GM19324 (cell line): ENCODE data around the gene NOX4.
"Not testable (repeated sequence)": the region's sequence is repeated elsewhere in the genome, so short reads cannot be mapped to it uniquely, and the experiment has no call there.

Experiments used
- ATAC-seq: cut with Tn5 transposase; IDR thresholded peaks from one replicate; pipeline ENCODE4 v1.9.1; 2021; ENCODE audit warnings: mild to moderate bottlenecking, moderate library complexity; ENCODE audit not compliant: unreplicated experiment, low FRiP score

Gene NOX4

GRCh38 chr11:89387501-89387900 is 103.7 kb downstream of the NOX4 start:
- ATAC-seq: not testable (repeated sequence)

DNA sequence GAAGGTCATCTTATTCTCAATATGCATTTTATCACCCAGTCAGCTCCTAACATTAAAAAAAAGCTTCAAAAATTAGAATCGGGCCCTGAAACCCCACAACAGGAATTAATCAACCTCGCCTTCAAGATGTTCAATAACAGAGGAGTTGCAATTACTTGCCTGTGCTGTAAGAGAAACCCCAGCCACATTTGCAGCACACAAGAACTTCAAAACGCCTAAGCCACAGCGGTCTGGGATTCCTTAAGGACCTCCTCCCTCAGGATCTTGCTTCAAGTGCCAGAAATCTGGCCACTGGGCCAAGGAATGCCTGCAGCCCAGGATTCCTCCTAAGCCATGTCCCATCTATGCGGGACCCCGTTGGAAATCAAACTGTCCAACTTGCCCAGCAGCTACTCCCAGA is 108.2 kb downstream of the NOX4 start:
- not testable (repeated sequence) for ATAC-seq

- ATAC-seq: no peak
Measured at GRCh38 chr11:89381094-89381493, 110.1 kb downstream of the NOX4 start.

- ATAC-seq: not testable (repeated sequence)
Measured at GRCh38 chr11:89379976-89380771, 111.0 kb downstream of the NOX4 start.

- ATAC-seq: not testable (repeated sequence)
Measured at GRCh38 chr11:89378986-89379385, 112.2 kb downstream of the NOX4 start.

DNA sequence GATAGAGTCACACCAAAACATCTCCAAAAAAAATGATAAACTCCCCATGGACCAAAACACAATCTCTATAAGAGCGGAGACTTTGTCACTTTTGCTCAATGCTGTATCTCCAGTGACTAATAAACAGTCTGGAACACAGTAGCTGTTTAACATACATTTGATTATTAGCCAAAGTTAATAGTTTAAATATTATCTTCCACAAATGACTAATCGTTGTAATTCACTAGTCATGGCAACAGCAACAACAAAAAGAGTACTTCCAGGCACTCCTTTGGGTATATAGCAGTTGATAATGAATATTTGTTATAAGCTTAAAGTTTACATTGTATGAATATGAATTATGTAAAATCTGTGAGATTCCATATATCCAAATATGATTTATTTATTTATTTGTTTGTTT is 121.8 kb downstream of the NOX4 start:
- not testable (repeated sequence) for ATAC-seq

GRCh38 chr11:89364856-89365255 is 126.3 kb downstream of the NOX4 start:
- not testable (repeated sequence) for ATAC-seq

- ATAC-seq: no peak
Measured at GRCh38 chr11:89361734-89362133, 129.4 kb downstream of the NOX4 start.

- not testable (repeated sequence) for ATAC-seq
Measured at GRCh38 chr11:89359208-89359607, 132.0 kb downstream of the NOX4 start.

DNA sequence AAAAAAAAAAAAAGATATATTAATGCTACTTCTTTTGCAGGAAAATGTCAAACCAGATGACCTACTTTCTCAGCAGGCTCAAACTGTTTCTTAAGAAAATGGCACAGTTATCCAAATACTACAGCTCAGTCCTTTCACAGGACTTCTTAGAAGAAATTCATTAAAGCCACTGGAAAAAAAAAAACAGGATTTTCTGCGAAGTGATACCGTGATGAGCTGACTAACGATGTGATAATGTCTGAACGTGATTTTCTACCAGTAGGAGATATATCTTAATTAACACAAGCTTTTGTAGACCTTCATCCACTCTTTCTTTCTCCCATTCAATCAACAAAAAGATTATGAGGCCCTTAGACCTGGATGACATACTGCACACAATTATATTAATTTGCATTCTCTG is 132.4 kb downstream of the NOX4 start:
- no peak for ATAC-seq

GRCh38 chr11:89355646-89356045 is 135.5 kb downstream of the NOX4 start:
- ATAC-seq: no peak

DNA sequence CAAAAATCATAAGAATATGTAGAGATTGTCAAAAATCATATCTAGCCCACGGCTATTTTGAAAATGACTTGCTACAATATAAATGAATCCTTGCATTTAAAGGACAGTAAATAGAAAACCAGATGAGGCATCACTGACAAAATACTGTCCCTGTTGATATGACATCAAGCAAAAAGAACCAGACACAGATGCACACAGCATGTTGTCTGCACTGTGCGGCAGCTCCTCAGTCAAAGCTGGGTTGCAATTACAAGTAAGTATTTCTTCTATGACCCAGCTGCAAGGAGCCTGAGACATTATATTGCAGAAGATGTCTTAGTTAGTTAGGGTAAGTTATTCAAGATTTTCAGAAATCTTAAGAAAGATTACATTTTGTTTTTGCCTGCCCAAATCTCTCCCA is 136.7 kb downstream of the NOX4 start:
- ATAC-seq: not testable (repeated sequence)

DNA sequence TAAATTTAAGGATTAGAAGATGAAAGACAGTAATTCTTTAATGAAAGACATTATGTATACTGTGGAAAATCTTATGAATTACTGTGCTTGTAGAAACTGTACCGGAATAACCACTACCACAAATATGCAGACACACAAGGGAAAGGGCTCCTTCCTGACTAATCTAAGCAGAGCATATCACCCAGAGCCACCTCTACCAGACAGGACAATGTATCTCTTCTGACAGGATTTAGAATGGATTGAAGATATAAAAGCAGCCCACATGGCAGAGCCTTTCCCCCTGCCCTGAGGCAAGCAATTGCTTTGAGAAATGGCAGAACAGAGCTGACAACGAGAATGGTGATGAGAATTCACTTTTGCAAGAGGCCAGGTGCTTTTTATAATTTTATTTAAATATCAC is 144.1 kb downstream of the NOX4 start:
- ATAC-seq: no peak

DNA sequence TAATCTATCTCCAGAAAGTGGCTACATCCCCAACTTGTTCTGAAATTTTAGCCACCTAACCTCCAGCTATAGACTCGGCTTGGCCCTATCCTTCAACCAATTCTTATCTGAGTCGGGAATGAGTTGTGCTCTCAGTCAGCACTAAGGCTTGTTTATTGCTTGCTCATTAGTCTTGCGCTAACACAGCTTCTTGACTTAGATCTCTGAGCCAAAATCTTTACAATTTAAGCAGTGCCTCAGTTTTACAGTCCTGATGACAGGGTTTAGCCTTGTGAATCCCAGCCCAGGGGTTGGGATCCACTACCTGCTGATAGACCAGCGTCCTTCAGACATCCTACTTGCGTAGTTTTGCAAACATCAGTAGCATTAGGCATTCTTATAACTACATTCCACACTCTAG is 144.6 kb downstream of the NOX4 start:
- ATAC-seq: no peak

DNA sequence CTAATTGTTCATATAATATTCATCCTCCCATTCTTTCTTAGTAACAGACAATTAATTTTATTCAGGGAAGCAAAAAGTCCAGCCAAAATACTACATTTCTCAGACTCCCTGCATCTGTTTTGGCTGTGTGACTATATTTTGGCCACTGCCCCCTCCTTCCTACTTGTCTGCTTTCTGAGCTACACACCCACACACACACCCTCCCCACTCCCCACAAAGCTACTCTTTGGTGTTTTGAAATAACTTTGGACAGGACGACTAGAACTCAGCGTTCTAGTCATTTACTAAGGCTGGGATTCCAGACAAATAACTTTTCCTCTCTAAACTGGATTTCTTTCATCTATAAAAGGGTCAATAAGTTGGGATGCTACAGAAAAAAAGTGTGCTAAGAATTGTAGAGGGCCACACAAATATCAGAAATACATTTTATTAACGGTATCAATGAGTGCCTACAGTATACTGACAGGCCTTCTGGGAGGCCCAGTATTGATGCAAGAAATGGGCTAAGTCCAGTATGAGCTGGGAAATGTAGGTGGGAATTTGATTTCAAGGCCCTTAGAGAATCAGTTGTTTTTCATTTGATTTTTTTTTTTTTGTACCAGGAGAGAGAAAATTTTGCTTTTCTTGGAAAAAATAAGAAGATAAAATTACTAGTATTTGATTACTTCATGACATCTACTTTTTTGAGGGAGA is 148.1 kb downstream of the NOX4 start:
- not testable (repeated sequence) for ATAC-seq

DNA sequence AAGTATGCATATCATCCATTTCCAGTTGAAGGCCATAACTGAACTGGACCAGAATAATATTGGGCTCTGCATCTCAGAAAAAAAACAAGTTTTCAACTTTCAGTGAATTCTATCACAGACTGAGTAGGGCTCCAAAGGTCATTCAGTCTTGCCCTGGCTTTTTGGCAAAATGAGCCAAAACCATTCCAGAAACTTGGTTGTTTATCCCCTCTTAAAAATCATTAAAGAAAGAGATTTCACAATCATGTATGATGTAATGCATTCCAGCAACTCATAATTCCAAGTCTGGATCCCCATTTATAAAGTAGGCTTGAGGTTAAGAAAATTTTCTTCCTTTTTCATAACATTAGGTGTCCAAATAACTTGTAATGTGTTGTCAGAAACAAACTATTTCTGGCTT is 150.7 kb downstream of the NOX4 start:
- ATAC-seq: not testable (repeated sequence)

DNA sequence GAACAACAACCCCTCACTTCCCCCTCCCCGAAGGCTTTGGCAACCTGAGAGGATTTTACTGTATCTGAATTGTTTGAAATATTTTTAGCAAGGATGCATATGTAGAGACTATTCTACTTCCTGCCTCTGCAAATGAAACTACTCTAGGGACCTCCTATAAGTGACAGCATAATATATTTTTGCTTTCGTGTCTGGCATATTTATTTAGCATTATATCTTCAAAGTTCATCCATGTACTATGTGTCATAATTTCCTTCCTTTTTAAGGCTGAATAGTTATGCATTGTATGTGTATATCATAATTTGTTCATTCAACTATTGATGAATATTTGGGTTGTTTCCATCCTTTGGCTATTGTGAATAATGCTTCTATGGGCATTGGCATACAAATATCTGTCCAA is 153.1 kb downstream of the NOX4 start:
- ATAC-seq: not testable (repeated sequence)

- not testable (repeated sequence) for ATAC-seq
Measured at GRCh38 chr11:89337100-89337650, 154.0 kb downstream of the NOX4 start.

GRCh38 chr11:89333704-89334103 is 157.5 kb downstream of the NOX4 start:
- not testable (repeated sequence) for ATAC-seq

GRCh38 chr11:89331940-89332339 is 159.2 kb downstream of the NOX4 start:
- ATAC-seq: not testable (repeated sequence)

DNA sequence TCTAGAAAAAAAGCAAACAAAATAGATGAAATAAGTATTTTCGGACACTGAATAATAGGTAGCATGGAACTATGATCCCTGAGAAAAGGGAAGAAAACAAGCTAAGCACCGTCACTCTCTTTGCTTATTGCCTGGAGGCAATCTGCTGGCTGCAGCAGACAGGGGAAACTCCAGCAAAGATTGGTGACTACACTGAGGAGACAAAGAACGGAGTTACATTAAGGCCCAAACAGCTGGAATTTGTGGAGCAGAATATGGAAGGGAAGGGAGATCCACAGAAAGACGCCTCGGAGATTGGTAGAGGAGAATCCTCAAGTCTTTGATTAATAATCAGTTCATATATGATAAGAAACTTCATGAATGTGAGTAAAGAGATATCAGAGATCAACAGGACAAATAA is 163.3 kb downstream of the NOX4 start:
- ATAC-seq: no peak
